Stimulated activated CD8-positive, alpha-beta memory T cell treated with anti-CD3 and anti-CD28 coated beads, Interleukin-7, amount 100 ng/mL, for 24 hours (primary cell): ENCODE results near the gene CSAG1.
"Not testable (repeated sequence)": the region's sequence is repeated elsewhere in the genome, so short reads cannot be mapped to it uniquely, and the experiment has no call there.

Experiments used
- DNase-seq: peaks from one replicate; pipeline ENCODE4 v3.0.0-alpha.2; 2020; ENCODE audit warnings: low read depth

CSAG1 gene

GRCh38 chrX:152733261-152733975 lies at the start of gene CSAG1, which contains the start of gene MAGEA12:
Gene CSAG1 (minus strand): TSS chrX:152733721. CDS start chrX:152732460, 1,261 bp downstream.
Gene MAGEA12 (plus strand): TSS chrX:152733757. CDS start chrX:152736162, 2,405 bp downstream.
- no peak for DNase-seq

DNA sequence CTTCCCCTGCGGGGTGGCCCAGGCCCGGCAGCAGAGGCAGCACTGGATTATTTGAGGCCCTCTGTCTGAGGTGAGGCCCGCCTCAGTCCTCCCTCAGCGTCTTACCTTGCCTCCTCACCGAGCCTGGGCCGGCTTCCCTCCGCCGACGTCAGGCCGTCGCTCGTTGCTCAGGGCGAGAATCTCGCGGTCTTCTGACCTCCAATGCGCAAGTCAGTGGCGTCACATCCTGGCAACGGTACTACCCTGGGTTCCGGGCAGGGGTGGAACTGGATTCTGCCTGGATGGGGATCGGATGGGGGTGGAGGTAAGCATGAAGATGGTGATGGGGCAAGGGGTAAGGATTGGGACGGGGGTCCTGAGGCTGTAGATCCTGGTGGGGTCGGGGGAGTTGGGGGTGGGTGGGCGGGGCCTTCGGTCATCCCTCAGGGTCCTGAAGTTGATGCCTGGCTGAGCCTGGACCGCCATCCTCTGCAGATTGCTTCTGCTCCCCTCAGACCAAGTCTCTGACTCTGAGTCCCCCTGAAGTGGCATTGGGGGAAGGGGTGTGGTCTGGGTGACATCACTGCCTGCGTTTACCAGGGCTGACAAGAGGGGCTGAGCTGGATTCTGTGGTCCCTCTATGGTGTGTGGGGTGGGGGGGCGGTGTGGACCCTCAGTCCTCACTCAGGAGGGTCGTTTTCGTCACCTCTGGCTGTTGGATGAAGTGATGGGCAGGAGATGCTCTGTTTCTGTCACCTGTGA lies 36.2 kb upstream of the CSAG1 start, which contains the start of gene MAGEA6:
Gene MAGEA6 (minus strand): TSS at position 141 of the 741 bp plus-strand sequence. CDS start 2,039 bp downstream, outside the sequence.
- DNase-seq = not testable (repeated sequence)

DNA sequence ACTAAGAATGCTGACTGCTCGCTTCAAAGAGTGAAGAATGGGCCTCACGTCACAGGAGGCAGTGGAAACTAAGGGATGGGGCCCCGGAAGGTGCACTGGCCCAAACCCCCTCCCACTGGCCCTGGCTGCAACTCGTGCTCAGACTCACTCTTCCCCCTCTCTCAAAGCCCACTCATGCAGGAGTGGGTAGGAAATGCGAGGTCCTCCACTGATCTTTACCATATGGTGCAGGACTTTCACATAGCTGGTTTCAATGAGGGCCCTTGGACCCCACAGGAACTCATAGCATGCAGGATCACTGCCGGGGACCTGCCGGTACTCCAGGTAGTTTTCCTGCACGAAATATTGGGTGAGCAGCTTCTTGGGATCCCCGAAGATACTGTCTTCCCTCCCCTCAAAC lies 33.0 kb upstream of the CSAG1 start:
- DNase-seq = not testable (repeated sequence)

DNA sequence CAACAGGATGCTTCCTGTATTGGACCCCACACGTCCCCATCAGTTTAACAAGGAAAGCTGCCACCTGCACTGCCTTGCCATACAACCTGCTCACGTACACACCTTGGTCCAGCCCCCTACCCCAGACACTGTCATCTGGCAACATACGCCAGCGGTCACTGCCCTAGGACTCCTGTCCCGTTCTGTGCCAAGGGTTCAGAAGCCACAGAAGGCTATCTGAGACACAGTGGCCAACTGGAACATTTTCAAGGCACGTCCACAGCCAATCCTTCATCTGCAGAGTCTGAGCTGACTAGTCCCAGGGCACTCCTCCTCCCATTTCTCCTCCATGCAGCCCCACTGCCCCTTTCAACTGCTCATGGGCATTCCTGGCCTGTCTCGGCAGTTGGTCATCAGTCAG lies 28.1 kb upstream of the CSAG1 start:
- DNase-seq = not testable (repeated sequence)

GRCh38 chrX:152759544-152759943 lies 26.0 kb upstream of the CSAG1 start:
- DNase-seq = not testable (repeated sequence)

DNA sequence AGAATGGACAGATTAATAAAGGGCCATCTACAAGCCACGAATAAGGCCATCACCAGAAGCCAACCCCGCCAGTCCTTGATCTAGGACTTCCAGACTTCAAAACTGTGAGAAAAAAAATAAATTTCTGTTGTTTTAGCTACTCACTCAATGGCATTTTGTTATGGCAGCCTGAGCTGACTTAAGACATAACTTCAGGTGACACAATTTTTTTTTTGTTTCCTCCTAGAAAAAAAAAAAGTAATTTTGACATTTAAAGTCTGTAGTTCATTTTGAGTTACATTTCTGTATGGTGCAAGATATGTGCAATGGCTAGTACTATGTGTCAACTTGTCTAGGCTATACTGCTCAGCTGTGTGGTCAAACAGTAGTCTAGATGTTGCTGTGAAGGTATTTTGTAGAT lies 25.4 kb upstream of the CSAG1 start, which contains the start of gene CSAG3:
Gene CSAG3 (plus strand): TSS at position 301 of the 400 bp plus-strand sequence.
- not testable (repeated sequence) for DNase-seq

DNA sequence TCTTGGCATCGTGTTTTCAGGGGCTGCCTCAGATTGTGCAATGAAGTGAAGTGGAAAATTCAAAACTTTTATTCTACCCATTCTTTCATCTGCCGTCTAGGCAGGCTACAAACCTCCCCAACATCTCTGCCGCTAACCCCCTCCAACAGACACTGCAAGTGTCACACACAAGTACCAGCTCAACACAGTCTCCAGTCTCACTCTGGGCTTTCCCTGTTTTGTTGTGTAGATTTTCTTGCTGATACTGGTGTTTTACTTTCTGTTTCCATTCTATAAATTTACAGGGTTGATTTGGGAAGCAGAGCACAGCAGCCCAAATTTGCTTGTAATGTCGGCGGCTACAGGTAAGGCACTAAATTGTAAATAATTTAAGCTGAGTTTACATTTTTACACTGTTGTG lies 21.4 kb upstream of the CSAG1 start:
- DNase-seq = not testable (repeated sequence)

GRCh38 chrX:152753686-152754650 lies 20.4 kb upstream of the CSAG1 start, which contains the start of gene MAGEA2:
Gene MAGEA2 (minus strand): TSS chrX:152753842. CDS start chrX:152751363, 2,479 bp downstream.
- DNase-seq = not testable (repeated sequence)

DNA sequence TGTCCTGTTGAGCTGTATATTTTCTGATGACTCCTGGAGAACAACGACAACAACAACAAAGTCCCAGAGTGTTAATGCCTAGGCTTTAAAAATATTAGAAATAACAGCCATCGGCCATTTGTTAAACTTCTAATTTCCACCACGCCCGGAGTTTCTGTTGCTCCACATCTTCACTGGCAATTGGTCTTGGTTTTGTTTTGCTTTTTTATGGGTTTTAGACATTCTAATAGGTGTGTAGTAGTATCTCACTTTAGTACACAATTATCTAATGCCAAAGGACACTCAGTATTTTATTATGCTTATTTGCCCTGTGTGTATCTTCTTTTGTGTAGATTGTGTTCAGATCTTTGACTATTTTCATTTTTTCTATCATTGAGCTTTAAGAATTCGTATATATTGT lies 5.0 kb upstream of the CSAG1 start:
- no peak for DNase-seq

DNA sequence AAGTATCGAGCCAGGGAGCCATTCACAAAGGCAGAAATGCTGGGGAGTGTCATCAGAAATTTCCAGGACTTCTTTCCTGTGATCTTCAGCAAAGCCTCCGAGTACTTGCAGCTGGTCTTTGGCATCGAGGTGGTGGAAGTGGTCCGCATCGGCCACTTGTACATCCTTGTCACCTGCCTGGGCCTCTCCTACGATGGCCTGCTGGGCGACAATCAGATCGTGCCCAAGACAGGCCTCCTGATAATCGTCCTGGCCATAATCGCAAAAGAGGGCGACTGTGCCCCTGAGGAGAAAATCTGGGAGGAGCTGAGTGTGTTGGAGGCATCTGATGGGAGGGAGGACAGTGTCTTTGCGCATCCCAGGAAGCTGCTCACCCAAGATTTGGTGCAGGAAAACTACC lies 3.0 kb upstream of the CSAG1 start:
- DNase-seq = not testable (repeated sequence)

DNA sequence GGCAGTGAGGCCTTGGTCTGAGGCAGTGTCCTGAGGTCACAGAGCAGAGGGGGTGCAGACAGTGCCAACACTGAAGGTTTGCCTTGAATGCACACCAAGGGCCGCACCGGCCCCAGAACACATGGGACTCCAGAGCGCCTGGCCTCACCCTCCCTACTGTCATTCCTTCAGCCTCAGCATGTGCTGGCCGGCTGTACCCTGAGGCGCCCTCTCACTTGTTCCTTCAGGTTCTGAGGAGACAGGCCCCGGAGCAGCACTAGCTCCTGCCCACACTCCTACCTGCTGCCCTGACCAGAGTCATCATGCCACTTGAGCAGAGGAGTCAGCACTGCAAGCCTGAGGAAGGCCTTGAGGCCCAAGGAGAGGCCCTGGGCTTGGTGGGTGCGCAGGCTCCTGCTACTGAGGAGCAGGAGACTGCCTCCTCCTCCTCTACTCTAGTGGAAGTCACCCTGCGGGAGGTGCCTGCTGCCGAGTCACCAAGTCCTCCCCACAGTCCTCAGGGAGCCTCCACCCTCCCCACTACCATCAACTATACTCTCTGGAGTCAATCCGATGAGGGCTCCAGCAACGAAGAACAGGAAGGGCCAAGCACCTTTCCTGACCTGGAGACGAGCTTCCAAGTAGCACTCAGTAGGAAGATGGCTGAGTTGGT lies 2.5 kb upstream of the CSAG1 start:
- no peak for DNase-seq

- no peak for DNase-seq
Measured at GRCh38 chrX:152735101-152735500, 1.6 kb upstream of the CSAG1 start.

- DNase-seq = not testable (repeated sequence)
Measured at GRCh38 chrX:152734143-152734858, 780 bp upstream of the CSAG1 start.

- no peak for DNase-seq
Measured at GRCh38 chrX:152725409-152725808, 8.1 kb downstream of the CSAG1 start.

GRCh38 chrX:152713815-152714787 lies 19.4 kb downstream of the CSAG1 start, which contains the start of gene MAGEA2B:
Gene MAGEA2B (plus strand): TSS chrX:152714628. CDS start chrX:152717107, 2,479 bp downstream.
- not testable (repeated sequence) for DNase-seq

DNA sequence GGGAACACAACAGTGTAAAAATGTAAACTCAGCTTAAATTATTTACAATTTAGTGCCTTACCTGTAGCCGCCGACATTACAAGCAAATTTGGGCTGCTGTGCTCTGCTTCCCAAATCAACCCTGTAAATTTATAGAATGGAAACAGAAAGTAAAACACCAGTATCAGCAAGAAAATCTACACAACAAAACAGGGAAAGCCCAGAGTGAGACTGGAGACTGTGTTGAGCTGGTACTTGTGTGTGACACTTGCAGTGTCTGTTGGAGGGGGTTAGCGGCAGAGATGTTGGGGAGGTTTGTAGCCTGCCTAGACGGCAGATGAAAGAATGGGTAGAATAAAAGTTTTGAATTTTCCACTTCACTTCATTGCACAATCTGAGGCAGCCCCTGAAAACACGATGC lies 20.3 kb downstream of the CSAG1 start:
- DNase-seq = not testable (repeated sequence)

DNA sequence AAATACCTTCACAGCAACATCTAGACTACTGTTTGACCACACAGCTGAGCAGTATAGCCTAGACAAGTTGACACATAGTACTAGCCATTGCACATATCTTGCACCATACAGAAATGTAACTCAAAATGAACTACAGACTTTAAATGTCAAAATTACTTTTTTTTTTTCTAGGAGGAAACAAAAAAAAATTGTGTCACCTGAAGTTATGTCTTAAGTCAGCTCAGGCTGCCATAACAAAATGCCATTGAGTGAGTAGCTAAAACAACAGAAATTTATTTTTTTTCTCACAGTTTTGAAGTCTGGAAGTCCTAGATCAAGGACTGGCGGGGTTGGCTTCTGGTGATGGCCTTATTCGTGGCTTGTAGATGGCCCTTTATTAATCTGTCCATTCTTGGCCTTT lies 24.3 kb downstream of the CSAG1 start, which contains the start of gene CSAG2:
Gene CSAG2 (minus strand): TSS at position 101 of the 400 bp plus-strand sequence. CDS start 161 bp downstream, outside the sequence.
- DNase-seq = not testable (repeated sequence)

DNA sequence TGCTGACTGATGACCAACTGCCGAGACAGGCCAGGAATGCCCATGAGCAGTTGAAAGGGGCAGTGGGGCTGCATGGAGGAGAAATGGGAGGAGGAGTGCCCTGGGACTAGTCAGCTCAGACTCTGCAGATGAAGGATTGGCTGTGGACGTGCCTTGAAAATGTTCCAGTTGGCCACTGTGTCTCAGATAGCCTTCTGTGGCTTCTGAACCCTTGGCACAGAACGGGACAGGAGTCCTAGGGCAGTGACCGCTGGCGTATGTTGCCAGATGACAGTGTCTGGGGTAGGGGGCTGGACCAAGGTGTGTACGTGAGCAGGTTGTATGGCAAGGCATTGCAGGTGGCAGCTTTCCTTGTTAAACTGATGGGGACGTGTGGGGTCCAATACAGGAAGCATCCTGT lies 27.0 kb downstream of the CSAG1 start:
- not testable (repeated sequence) for DNase-seq

- DNase-seq = not testable (repeated sequence)
Measured at GRCh38 chrX:152700390-152700789, 33.1 kb downstream of the CSAG1 start.
